Measurements from ENCODE around the gene HOXB6.

Gene HOXB6

DNA sequence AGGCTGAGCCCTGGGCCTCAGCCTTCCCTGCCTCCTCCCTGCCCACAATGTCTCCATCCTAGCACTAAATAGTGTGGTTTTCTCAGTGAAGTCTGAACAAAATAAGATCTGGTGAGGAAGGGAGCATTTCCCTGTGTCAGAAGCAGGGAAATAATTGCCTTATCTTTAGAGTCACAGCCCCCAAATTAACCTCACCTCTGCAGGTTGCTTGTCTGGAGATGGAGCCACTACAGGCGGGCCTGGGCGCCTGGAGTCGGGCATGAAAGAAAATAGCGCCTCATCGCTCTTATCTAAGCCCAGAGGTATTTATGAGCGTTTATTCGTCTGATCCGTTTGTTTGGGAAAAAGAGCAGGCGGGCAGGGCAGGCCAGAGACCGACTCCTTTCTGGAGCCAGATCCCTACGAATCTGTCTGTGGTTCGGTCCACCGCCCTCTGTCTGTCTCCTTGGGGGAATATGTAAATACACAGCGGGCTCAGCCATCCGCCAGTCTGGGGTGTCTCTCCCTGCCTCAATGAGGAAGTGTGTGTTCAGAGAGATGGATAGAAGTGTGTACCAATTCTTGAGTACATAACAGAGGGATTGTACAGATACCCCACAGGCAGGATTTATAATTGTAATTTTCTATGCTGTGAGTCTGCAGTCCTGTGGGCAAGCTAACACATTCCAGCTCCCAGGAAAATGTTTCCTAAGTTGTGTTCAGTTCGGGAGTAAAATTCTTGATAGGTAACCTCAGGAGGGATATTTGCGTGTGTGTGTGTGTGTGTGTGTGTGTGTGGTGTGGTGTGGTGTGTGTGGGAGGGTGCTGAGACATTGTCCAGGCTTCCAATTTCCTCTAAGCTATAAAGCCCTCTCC is 4.3 kb downstream of the HOXB6 start (continued):
- TF ChIP-seq, protein P1, sequence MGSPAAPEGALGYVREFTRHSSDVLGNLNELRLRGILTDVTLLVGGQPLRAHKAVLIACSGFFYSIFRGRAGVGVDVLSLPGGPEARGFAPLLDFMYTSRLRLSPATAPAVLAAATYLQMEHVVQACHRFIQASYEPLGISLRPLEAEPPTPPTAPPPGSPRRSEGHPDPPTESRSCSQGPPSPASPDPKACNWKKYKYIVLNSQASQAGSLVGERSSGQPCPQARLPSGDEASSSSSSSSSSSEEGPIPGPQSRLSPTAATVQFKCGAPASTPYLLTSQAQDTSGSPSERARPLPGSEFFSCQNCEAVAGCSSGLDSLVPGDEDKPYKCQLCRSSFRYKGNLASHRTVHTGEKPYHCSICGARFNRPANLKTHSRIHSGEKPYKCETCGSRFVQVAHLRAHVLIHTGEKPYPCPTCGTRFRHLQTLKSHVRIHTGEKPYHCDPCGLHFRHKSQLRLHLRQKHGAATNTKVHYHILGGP (tag by site-specific recombination; IDR thresholded peaks at IDR 0.05): no peak
- TF ChIP-seq ZNF837 (tag by site-specific recombination; IDR thresholded peaks at IDR 0.05) (no peak), SP7 (tag by site-specific recombination; IDR thresholded peaks at IDR 0.05) (peak; percentile 16; the same call in 1 of the 2 replicates), ZNF521 (tag by site-specific recombination; IDR thresholded peaks at IDR 0.05) (no peak), FEZF1 (tag by site-specific recombination; IDR thresholded peaks at IDR 0.05) (peak; percentile 76), MZF1 (tag by site-specific recombination; IDR thresholded peaks at IDR 0.05; ENCODE audit: borderline replicate concordance) (no peak; the same call in none of the 2 replicates), ZNF777 (tag by site-specific recombination; IDR thresholded peaks at IDR 0.05; ENCODE audit: borderline replicate concordance) (no peak), ZNF48 (tag by site-specific recombination; IDR thresholded peaks at IDR 0.05) (no peak), ZNF473 (tag by site-specific recombination; IDR thresholded peaks at IDR 0.05) (no peak), YY1 (tag by site-specific recombination; IDR thresholded peaks at IDR 0.05) (no peak), OSR2 (tag by site-specific recombination; IDR thresholded peaks at IDR 0.05) (no peak; the same call in 1 of the 2 replicates), MEIS1 (CRISPR knock-in tag; IDR thresholded peaks at IDR 0.05; ENCODE audit: borderline replicate concordance) (no peak), ZNF266 (tag by site-specific recombination; IDR thresholded peaks at IDR 0.05; ENCODE audit: low read depth) (no peak), ZBTB8A (tag by site-specific recombination; IDR thresholded peaks at IDR 0.05) (peak; percentile 97), ZSCAN30 (tag by site-specific recombination; IDR thresholded peaks at IDR 0.05) (no peak; the same call in 1 of the 2 replicates), SP2 (tag by site-specific recombination; IDR thresholded peaks at IDR 0.05) (no peak), ZBTB48 (tag by site-specific recombination; IDR thresholded peaks at IDR 0.05) (0 out of 2 replicates have a peak, but pooled peaks have one; percentile 13), EGR2 (tag by site-specific recombination; IDR thresholded peaks at IDR 0.05; ENCODE audit: low read depth) (peak; percentile 99), ZNF791 (tag by site-specific recombination; IDR thresholded peaks at IDR 0.05) (no peak), ZNF830 (tag by site-specific recombination; IDR thresholded peaks at IDR 0.05; ENCODE audit: low read depth) (no peak), ZNF112 (tag by site-specific recombination; IDR thresholded peaks at IDR 0.05) (no peak), ZNF426 (tag by site-specific recombination; IDR thresholded peaks at IDR 0.05) (no peak), ZNF132 (tag by site-specific recombination; IDR thresholded peaks at IDR 0.05; ENCODE audit: borderline replicate concordance) (no peak), ZNF223 (tag by site-specific recombination; IDR thresholded peaks at IDR 0.05) (no peak), GLIS2 (tag by site-specific recombination; IDR thresholded peaks at IDR 0.05) (peak; percentile 28; the same call in 1 of the 2 replicates), ZFP69B (tag by site-specific recombination; IDR thresholded peaks at IDR 0.05) (peak; percentile 62; the same call in 1 of the 2 replicates), ZNF248 (tag by site-specific recombination; IDR thresholded peaks at IDR 0.05) (no peak), ZNF133 (tag by site-specific recombination; IDR thresholded peaks at IDR 0.05) (no peak)
- TF ChIP-seq, protein P2, sequence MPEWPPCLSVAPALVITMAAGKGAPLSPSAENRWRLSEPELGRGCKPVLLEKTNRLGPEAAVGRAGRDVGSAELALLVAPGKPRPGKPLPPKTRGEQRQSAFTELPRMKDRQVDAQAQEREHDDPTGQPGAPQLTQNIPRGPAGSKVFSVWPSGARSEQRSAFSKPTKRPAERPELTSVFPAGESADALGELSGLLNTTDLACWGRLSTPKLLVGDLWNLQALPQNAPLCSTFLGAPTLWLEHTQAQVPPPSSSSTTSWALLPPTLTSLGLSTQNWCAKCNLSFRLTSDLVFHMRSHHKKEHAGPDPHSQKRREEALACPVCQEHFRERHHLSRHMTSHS (tag by site-specific recombination; IDR thresholded peaks at IDR 0.05): no peak
- TF ChIP-seq, protein P3, sequence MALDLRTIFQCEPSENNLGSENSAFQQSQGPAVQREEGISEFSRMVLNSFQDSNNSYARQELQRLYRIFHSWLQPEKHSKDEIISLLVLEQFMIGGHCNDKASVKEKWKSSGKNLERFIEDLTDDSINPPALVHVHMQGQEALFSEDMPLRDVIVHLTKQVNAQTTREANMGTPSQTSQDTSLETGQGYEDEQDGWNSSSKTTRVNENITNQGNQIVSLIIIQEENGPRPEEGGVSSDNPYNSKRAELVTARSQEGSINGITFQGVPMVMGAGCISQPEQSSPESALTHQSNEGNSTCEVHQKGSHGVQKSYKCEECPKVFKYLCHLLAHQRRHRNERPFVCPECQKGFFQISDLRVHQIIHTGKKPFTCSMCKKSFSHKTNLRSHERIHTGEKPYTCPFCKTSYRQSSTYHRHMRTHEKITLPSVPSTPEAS (tag by site-specific recombination; IDR thresholded peaks at IDR 0.05): peak; percentile 93
- TF ChIP-seq, protein P4, sequence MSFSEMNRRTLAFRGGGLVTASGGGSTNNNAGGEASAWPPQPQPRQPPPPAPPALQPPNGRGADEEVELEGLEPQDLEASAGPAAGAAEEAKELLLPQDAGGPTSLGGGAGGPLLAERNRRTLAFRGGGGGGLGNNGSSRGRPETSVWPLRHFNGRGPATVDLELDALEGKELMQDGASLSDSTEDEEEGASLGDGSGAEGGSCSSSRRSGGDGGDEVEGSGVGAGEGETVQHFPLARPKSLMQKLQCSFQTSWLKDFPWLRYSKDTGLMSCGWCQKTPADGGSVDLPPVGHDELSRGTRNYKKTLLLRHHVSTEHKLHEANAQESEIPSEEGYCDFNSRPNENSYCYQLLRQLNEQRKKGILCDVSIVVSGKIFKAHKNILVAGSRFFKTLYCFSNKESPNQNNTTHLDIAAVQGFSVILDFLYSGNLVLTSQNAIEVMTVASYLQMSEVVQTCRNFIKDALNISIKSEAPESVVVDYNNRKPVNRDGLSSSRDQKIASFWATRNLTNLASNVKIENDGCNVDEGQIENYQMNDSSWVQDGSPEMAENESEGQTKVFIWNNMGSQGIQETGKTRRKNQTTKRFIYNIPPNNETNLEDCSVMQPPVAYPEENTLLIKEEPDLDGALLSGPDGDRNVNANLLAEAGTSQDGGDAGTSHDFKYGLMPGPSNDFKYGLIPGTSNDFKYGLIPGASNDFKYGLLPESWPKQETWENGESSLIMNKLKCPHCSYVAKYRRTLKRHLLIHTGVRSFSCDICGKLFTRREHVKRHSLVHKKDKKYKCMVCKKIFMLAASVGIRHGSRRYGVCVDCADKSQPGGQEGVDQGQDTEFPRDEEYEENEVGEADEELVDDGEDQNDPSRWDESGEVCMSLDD (tag by site-specific recombination; IDR thresholded peaks at IDR 0.05): peak; percentile 73; the same call in 1 of the 2 replicates
